GM04503 (cell line): ENCODE measurements around the gene SREBF2.

Source experiments
- DNase-seq: peaks from one replicate; pipeline ENCODE4 v3.0.0-alpha.2; 2012; ENCODE audit warnings: low read depth

The SREBF2 gene

DNA sequence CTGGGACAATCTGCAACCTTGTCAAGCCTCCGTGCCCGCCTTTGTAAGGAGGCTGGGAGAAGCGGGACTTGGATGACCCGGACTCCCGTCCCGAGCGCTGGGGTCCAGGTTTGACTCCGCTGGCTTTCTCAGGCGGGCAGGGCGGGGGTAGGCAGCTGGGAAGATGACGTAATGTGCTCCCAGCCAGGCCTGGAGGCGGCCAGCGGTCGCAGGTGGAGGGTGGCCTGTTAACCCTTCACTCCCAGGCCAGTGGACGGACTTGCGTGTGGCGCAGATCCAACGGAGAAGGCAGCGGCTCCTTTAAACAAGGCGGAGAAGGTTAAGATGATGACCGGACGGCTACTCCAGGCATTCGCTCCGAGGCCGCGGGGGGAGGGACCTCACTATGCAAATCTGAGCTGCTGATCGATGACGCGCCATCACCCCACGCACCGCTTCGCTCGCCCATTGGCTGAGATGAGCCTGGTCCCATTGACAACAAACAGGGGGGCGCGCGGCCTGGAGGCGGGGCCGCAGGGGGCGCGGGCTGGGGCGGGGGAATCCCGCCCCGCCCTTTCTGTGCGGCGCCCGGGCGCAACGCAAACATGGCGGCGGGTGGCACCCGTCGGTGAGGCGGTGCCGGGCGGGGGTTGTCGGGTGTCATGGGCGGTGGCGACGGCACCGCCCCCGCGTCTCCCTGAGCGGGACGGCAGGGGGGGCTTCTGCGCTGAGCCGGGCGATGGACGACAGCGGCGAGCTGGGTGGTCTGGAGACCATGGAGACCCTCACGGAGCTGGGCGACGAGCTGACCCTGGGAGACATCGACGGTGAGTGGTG is at the start of gene SREBF2:
TSS of gene SREBF2 (plus strand) at position 553 of the 816 bp plus-strand sequence. CDS start at position 719, 166 bp downstream.
- DNase-seq = peak; percentile 94

GRCh38 chr22:41787331-41787730 is 45.6 kb upstream of the SREBF2 start:
- no peak for DNase-seq

DNA sequence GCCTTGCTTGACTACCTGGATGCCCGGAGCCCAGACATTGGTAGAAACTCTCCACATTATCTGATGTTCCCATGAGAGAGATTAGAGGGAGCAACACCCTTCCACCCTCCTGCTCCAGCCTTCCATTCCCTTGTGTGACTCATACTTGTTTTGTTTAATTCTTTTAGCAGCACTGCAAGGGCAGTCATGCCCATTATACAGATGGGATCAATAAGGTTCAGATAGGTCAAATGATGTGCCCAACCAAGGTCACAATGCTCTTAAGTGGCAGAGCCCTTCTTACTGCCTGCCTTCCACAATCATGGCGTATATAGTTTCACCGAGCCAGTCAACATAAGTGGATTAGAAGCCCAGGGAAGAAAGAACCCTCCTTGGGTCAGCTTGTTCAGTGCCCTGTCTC is 39.0 kb upstream of the SREBF2 start:
- DNase-seq = no peak

DNA sequence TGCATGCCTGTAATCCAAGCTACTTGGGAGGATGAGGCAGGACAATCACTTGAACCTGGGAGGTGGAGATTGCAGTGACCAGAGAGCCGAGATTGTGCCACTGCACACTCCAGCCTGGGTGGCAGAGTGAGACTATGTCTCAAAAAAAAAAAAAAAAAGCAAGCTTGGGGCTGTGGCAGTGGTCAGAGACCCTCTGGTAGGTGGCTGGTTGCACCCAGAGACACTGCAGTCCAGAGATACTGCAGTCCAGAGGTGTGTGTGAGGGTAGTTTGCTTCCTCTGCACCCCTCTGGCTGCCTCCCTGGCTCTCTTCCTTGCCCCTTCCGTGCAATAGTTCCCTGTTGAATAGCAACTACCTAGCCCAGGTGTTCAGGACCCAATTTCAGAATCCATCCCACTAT is 34.2 kb upstream of the SREBF2 start:
- no peak for DNase-seq

- no peak for DNase-seq
These were observed 33.2 kb upstream of the SREBF2 start for GRCh38 chr22:41799486-41800347.

GRCh38 chr22:41800348-41801146 is 32.4 kb upstream of the SREBF2 start, which contains the start of gene CCDC134:
CCDC134 (plus strand) TSS chr22:41800679; CDS start chr22:41808891, 8,212 bp downstream.
- DNase-seq = peak; percentile 21

- no peak for DNase-seq
These were observed 31.6 kb upstream of the SREBF2 start for GRCh38 chr22:41801147-41801819.

DNA sequence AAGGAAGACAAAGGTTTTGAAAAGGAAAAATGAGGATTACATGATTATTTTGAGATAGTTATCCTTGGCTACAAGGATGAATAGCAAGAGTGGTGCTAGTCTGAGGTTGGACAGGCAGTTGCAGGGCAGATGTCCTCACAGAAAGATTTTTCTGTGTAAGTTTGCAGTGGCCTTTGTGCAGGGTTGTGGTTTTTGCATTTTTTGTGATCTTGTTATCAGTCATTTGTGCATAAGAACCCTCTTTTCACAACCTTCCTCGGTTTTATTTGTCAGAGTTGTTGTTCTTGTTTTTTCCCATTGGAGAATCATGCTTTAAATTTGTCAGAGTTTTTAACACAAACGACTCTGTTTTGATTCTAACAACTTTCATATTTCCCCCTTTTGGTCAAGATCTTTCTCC is 31.0 kb upstream of the SREBF2 start:
- DNase-seq = no peak

DNA sequence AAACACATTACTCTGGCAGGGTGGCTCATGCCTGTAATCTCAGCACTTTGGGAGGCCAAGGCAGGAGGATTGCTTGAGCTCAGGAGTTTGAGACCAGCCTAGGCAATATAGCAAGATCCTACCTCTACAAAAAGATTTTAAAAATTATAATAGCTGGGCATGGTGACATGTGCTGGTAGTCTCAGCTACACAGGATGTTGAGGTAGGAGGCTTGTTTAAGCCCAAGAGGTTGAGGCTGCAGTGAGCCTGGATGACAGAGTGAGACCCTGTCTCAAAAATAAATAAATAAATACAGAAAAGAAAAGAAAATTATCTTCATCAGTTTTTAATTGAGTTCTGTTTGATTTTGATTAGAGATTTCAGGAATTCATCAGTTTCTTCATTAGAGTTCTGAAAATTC is 27.3 kb upstream of the SREBF2 start:
- DNase-seq = no peak

- no peak for DNase-seq
These were observed 24.5 kb upstream of the SREBF2 start for GRCh38 chr22:41808400-41808799.

- no peak for DNase-seq
These were observed 22.9 kb upstream of the SREBF2 start for GRCh38 chr22:41810022-41810421.

- DNase-seq = no peak
These were observed 19.9 kb upstream of the SREBF2 start for GRCh38 chr22:41812805-41813545.

GRCh38 chr22:41813726-41814410 is 19.0 kb upstream of the SREBF2 start:
- no peak for DNase-seq

DNA sequence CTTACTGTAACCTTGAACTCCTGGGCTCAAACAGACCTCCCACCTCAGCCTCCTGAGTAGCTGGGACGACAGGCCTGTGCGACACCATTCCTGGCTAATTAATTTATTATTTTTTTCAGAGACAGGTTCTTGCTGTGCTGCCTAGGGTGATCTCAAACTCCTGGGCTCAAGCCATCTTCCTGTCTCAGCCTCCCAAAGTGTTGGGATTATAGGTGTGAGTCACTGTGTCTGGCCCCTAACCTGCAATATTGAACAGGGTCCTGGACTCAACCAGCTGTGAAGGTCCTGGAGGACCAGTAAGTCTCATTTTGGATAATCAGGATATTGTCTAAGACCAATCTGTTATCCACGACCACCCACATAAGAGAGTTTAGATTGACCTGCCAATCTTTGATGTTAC is 17.2 kb upstream of the SREBF2 start:
- DNase-seq = no peak

GRCh38 chr22:41816241-41816640 is 16.7 kb upstream of the SREBF2 start:
- no peak for DNase-seq

- no peak for DNase-seq
These were observed 16.0 kb upstream of the SREBF2 start for GRCh38 chr22:41816871-41817270.

DNA sequence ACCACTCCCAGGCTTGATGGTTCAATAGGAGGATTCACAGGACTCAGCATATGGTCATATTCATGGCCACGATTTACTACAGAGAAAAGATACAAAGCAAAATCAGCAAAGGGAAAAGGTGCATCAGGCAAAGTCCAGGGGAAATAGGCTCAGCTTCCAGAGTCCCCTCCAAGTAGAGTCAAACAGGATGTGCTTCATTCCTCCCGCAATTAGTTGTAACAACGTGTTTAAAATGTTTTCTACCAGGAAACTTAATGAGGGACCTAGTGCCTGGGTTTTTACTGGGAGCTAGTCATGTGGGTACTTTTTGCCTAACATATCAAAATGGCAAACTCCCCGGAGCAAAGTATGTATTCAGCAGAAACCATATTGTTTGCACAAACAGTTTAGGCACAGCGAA is 14.9 kb upstream of the SREBF2 start:
- DNase-seq = no peak

GRCh38 chr22:41818596-41818995 is 14.3 kb upstream of the SREBF2 start:
- DNase-seq = no peak

GRCh38 chr22:41819257-41819656 is 13.6 kb upstream of the SREBF2 start:
- no peak for DNase-seq

GRCh38 chr22:41820447-41820846 is 12.5 kb upstream of the SREBF2 start:
- no peak for DNase-seq
